ENCODE results near the gene SSU72.
A peak's percentile ranks its signal among the peaks of the same experiment; 100 is the strongest.
"Not testable (repeated sequence)": the region's sequence is repeated elsewhere in the genome, so short reads cannot be mapped to it uniquely, and the experiment has no call there.

Gene SSU72

DNA sequence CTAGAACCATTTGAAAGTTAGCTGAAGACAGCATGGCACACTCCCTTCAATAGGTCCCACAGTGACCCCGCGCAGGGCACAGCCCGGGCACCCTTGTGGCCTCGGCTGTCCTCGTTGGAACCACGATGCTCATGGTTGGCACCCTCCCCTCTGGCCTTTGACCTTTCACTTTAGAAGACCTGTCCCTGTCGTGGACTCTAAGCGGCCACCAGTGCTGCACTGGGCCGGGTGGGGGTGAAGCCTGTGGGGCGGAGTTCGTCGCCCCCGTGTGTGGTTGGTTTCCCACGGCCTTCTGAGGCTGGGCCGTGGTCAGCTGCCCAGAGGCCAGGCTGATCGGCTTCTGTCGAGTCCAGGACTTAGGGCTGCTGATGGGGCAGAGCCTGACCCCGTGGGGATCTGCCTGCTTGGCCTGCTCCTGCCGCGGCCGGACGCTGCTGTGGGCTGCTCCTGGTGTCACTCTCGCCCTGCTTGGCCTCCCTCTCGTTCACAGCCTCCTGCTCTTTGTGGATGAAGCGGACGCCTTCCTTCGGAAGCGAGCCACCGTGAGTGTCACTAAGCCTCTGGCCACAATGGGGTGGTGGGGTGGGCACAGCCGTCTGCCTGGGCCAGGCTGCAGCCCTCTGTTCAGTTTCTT lies 49.8 kb downstream of the SSU72 start:
- FAIRE-seq: not testable (repeated sequence)

GRCh38 chr1:1523651-1524050 lies 51.0 kb downstream of the SSU72 start:
- not testable (repeated sequence) for FAIRE-seq

DNA sequence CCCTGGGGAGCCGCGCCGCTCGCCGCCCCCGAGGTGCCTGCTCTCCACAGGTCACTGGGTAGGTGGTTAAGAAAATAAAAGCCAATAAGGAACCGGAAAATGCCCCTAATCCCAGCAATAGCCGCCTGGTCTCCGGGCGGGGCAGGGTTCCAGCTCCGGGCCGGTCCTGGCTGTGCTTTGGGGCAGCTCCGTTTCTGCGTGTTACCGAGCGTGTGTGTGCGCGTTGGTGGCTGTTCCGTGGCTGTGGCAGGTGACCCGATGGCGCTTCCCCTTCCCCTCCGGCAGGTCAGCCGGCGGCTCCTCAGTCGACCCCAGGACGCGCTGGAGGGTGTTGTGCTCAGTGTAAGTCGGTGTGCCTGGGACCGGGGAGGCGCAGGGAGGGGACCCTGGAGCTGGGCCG lies 51.4 kb downstream of the SSU72 start:
- not testable (repeated sequence) for FAIRE-seq

DNA sequence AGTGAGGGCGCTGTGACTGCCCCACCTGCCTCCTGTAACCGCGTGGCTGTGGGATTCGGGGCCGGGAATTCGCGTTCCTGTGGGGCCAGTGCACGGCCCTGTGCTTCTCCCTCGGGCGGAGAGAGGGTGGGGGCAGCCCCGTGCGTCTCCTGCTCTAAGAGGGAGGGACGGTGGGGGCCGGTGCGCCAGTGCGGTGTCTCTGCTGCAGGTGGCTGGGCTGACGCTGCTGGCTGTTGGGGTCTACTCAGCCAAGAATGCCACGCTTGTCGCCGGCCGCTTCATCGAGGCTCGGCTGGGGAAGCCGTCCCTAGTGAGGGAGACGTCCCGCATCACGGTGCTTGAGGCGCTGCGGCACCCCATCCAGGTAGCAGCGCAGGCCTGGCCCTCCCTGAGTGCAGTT lies 52.1 kb downstream of the SSU72 start:
- not testable (repeated sequence) for FAIRE-seq

DNA sequence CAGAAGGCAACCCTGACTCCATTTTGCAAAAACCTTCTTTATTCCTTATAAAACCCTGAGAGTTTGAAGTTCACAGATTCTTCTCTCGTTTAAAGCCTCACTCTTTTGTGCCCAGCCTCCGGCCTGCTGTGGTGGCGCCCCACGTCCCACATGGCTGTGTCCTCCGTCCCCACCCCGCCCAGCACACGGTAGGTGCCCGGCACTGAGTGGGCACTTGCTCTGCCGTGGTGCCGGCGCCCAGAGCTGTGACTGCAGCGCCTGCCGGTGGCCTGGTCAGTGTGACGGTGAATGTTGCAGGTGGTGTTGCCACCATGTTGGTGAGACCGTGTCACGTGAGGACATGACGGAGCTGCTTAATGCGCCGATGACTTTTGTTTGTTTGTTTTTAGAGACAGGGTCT lies 53.3 kb downstream of the SSU72 start:
- FAIRE-seq: no peak

DNA sequence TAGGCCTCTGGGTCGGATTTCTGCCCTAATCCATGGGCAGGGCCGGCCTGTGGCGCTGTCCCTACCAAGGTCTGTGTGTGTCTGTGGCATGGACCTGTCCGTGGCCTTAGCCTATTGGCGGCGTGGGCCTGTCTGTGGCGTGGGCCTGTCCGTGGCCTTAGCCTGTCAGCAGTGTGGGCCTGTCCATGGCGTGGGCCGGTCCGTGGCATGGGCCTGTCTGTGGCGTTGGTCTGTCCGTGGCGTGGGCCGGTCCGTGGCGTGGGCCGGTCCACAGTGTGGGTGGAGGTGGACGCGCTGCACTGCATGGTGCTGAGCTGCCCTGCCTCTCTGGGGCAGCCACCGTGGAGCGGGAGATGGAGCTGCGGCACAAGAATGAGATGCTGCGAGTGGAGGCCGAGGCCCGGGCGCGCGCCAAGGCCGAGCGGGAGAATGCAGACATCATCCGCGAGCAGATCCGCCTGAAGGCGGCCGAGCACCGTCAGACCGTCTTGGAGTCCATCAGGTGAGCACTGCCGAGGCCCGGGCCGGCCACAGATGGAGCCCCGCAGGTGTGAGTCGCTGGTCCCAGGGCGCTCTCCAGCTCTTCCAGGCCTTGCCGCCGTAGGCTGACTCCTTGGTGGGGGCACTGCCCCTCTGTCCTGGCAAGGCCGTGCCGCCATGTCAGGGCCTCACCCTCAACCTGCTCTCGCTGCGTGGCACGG lies 54.7 kb downstream of the SSU72 start:
- not testable (repeated sequence) for FAIRE-seq

- not testable (repeated sequence) for FAIRE-seq
These were observed 56.0 kb downstream of the SSU72 start for GRCh38 chr1:1518621-1519007.

DNA sequence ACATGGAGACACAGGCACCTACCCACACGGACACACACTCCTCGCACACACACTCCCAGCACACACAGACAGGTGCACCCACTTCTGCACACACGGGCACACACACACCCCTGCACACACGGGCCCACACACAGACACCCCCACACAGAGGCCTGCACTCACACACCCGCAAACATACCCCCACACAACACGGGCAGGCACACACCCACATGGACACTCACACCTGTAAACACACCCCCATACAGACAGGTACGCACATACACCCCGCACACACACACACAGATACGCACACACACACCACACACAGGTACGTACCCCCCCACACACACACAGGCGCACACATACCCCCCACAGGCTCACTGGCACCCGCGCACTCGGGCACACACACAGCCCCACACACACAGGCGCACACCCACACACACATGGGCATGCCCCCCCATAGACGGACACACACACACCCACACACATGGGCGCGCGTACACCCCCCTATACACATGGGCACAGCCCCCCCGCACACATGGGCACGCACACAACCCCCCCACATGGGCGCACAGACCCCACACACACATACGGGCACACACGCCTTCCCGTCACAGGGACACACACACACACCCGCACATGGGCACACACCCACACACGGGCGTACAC lies 56.6 kb downstream of the SSU72 start:
- FAIRE-seq: no peak

DNA sequence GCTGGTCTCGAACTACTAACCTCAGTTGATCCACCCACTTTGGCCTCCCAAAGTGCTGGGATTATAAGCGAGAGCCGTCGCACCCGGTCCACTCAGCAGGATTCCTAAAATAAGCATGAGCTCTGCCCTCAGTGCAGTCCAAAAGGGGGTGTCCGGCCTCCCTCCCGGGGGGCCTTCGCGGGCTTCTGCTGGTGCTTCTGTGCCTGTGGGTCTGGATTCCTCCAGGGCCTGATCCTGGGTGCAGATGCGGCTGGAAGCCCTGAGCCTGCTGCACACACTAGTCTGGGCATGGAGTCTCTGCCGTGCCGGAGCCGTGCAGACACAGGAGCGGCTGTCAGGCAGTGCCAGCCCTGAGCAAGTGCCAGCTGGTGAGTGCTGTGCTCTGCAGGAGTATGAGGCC lies 57.7 kb downstream of the SSU72 start:
- FAIRE-seq: not testable (repeated sequence)

- not testable (repeated sequence) for FAIRE-seq
These were observed 60.3 kb downstream of the SSU72 start for GRCh38 chr1:1514376-1514775.

DNA sequence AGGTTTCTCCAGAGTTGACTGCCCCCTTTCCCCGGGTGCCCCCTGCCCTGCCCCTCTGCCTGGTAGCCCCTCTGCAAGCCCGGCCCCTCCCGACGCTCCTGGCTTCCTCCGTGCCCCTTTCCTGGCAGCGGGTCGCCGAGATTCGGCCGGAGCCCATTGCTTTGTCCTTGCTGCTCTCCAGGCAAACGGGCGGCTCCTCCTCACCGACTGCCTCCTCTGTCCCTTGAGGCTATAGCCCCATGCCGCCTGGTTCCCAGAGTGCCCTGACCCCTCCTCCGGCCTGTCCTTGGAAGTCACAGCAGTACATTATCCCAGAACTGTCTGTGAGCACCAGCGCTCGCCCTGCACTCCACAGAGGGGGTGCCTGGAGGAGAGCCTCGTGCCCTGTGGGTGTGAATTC lies 61.0 kb downstream of the SSU72 start:
- not testable (repeated sequence) for FAIRE-seq

GRCh38 chr1:1512425-1512824 lies 62.2 kb downstream of the SSU72 start:
- FAIRE-seq: not testable (repeated sequence)

GRCh38 chr1:1511533-1512285 lies 63.0 kb downstream of the SSU72 start, which contains the start of gene ATAD3A:
ATAD3A (plus strand) TSS chr1:1512162; CDS start chr1:1512269, 107 bp downstream.
- peak; percentile 19 for FAIRE-seq

DNA sequence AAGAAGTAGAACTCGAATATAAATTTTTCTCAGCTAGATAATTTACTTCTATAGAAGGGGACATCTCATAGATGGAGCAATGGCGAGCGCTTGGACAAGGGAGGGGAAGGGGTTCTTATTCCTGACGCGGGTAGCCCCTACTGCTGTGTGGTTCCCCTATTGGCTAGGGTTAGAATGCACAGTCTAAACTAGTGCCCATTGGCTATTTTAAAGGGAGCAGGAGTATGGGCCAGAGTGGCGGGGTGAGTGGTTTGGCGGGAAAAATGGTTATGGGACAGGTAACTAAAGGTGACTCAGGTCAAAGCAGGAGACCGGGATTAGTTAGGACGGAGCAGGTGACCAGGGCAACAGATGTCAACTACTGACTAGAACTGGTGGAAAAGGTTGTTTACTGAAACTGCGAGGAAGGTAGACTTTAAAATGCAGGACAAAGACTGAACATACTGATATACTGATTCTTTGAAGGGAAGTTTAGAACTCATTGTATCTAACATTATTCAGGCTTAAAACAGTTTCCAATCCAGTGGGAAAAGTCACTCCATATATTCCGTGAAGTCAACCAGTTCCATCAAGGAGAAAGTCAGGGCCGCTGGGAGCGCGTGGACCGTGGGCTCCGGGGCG lies 63.6 kb downstream of the SSU72 start:
- no peak for FAIRE-seq

- FAIRE-seq: not testable (repeated sequence)
These were observed 65.2 kb downstream of the SSU72 start for GRCh38 chr1:1509465-1509850.

GRCh38 chr1:1508775-1509464 lies 65.7 kb downstream of the SSU72 start:
- not testable (repeated sequence) for FAIRE-seq

- no peak for FAIRE-seq
These were observed 67.4 kb downstream of the SSU72 start for GRCh38 chr1:1507305-1507704.

GRCh38 chr1:1505801-1506200 lies 68.9 kb downstream of the SSU72 start:
- FAIRE-seq: not testable (repeated sequence)

DNA sequence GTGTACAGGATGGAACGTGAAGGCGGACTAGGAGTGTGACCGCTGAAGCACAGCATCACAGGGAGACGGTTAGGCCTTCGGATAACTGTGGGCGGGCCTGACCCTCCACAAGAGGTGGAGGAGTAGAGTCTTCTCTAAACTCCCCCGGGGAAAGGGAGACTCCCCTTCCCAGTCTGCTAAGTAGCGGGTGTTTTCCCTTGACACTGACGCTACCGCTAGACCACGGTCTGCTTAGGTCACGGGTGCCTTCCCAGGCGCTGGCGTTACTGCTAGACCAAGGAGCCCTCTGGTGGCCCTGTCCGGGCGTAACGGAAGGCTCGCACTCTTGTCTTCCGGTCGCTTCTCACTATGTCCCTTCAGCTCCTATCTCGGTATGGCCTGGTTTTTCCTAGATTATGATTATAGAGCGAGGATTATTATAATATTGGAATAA lies 69.3 kb downstream of the SSU72 start:
- peak; percentile 63 for FAIRE-seq

DNA sequence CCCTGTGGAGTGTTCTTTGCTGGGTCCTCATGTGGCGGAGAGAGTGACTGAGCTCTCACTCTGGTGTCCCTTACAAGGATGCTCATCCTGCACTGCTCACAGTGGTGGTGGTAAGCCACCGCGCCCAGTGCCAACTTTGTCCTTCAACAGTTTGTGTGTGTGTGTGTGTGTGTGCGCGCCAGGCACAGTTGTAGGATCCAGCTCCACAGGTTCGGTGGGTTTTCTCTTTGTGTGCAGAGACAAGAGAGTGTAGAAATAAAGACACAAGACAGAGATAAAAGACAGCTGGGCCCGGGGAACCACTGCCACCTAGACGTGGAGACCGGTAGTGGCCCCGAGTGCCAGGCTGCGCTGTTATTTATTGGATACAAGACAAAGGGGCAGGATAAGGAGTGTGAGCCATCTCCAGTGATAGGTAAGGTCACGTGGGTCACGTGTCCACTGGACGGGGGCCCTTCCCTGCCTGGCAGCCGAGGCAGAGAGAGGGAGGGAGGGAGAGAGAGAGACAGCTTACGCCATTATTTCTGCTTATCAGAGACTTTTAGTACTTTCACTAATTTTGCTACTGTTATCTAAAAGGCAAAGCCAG lies 69.8 kb downstream of the SSU72 start:
- FAIRE-seq: not testable (repeated sequence)

DNA sequence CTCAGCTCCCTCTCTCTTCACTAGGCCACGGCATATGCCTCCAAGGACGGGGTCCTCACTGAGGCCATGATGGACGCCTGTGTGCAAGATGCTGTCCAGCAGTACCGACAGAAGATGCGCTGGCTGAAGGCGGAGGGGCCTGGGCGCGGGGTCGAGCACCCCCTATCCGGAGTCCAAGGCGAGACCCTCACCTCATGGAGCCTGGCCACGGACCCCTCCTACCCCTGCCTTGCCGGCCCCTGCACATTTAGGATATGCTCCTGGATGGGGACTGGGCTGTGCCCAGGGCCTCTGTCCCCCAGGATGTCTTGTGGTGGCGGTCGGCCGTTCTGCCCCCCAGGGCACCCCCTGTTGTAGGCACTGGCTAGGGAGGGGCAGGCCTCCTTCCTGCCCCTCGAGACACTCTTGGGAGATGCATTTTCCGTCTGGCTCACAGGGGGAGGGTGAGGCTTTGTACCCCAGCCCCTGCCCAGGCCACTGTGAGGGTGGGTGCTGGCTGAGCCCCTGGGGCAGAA lies 79.1 kb downstream of the SSU72 start:
- FAIRE-seq: not testable (repeated sequence)
